HCT116 (cell line): Measurements from ENCODE around the gene UQCRHL. TPM values are rescaled to one million over a fixed set of nuclear protein-coding genes. Genes with fewer than 3 reads are reported as not detected.
A peak's percentile ranks its signal among the peaks of the same experiment; 100 is the strongest.

Experiments used
- ATAC-seq: fragments of 200-7000 bp; cut with Tn5 transposase; 2 replicates; pipeline ENCODE4 v1.9.1; 2020; ENCODE audit warnings: mild to moderate bottlenecking, moderate library complexity
- BruUV-seq: library from RNA; stranded (reverse); fragments of 400-500 nt; replicated peaks from 2 replicates; lab custom pipeline; 2021; lab: Mats Ljungman, UMichigan
- CTCF ChIA-PET: fragments of 300-600 bp; sonication (Branson Sonifier 250); formaldehyde crosslinking; loops from one replicate; lab custom pipeline; 2021; ENCODE audit warnings: antibody characterized with exemption; lab: Charles Lee
- POLR2A ChIA-PET: fragments of 300-600, 350-600 bp; sonication (Branson Sonifier 250); formaldehyde crosslinking; loops from one replicate; lab custom pipeline; 2021; ENCODE audit warnings: antibody characterized with exemption; lab: Charles Lee
- RAD21 ChIA-PET, 2 experiments: fragments of 300-600 bp; sonication (Branson Sonifier 250); formaldehyde crosslinking; loops; one replicate each; lab custom pipeline; 2023; ENCODE audit warnings: low total read pairs in 2 of 2; ENCODE audit not compliant: uncharacterized antibody in 2 of 2, unreplicated experiment in 2 of 2, low non-redundant PET in 1 of 2; lab: Charles Lee
- DNase-seq: peaks from one replicate; pipeline ENCODE4 v3.0.0-alpha.2; 2010; ENCODE audit warnings: low read depth, low spot score
- H2AFZ ChIP-seq: fragments of 200-600 bp; shearing (Covaris generic), sonication (generic); 2 replicates; pipeline ENCODE4 v1.6.1; 2017; ENCODE audit warnings: low read depth, mixed run types, mixed read lengths, antibody characterized with exemption, low read length; ENCODE audit not compliant: poor library complexity, severe bottlenecking
- H3K27ac ChIP-seq: 2 replicates; pipeline ENCODE4 v1.5.1; 2012; ENCODE audit warnings: low read depth, low read length
- H3K27me3 ChIP-seq: fragments of 200-600 bp; sonication (generic); 2 replicates; pipeline ENCODE4 v1.6.1; 2016; ENCODE audit warnings: mixed run types, low read length, mixed read lengths; ENCODE audit not compliant: insufficient read depth
- H3K36me3 ChIP-seq, 2 experiments: fragments of 200-500 bp in 1 of 2; fragments of 200-600 bp in 1 of 2; sonication (Bioruptor generic) in 1 of 2; sonication (generic) in 1 of 2; 2 replicates each; pipeline versions ENCODE4 v1.5.1 to v1.6.1; 2014 to 2016; ENCODE audit warnings: low read length in 2 of 2, inconsistent platforms in 1 of 2, mixed read lengths in 1 of 2, mixed run types in 1 of 2; ENCODE audit not compliant: insufficient read depth in 2 of 2, control insufficient read depth in 1 of 2
- H3K4me1 ChIP-seq, 2 experiments: fragments of 200-600 bp in 1 of 2; sonication (generic) in 1 of 2; 2 replicates each; pipeline versions ENCODE4 v1.5.1 to v1.6.1; 2012 to 2017; ENCODE audit warnings: low read length in 2 of 2, inconsistent platforms in 1 of 2, mild to moderate bottlenecking in 1 of 2, mixed read lengths in 1 of 2, mixed run types in 1 of 2, moderate library complexity in 1 of 2; ENCODE audit not compliant: insufficient read depth in 2 of 2, control insufficient read depth in 1 of 2
- H3K4me2 ChIP-seq: fragments of 200-600 bp; sonication (generic); 2 replicates; pipeline ENCODE4 v1.6.1; 2017; ENCODE audit warnings: mixed run types, low read length, mixed read lengths
- H3K4me3 ChIP-seq, 2 experiments: fragments of 200-600 bp in 1 of 2; sonication (generic) in 1 of 2; replicated peaks in 1 of 2; 2 replicates each; pipeline ENCODE4 v1.5.1; 2011 to 2016; ENCODE audit warnings: low read length in 2 of 2, control low read depth in 1 of 2, low read depth in 1 of 2, mild to moderate bottlenecking in 1 of 2, mixed read lengths in 1 of 2, mixed run types in 1 of 2
- H3K79me2 ChIP-seq: fragments of 200-600 bp; sonication (generic); 2 replicates; pipeline ENCODE4 v1.6.1; 2017; ENCODE audit warnings: mild to moderate bottlenecking, mixed run types, low read length, moderate library complexity, mixed read lengths; ENCODE audit not compliant: insufficient read depth
- H3K9ac ChIP-seq: fragments of 200-600 bp; sonication (generic); 2 replicates; pipeline ENCODE4 v1.6.1; 2016; ENCODE audit warnings: low read length, mixed read lengths
- H3K9me2 ChIP-seq: fragments of 200-600 bp; sonication (generic), shearing (Covaris generic); 2 replicates; pipeline ENCODE4 v1.6.1; 2017; ENCODE audit warnings: mixed run types, mild to moderate bottlenecking, moderate library complexity; ENCODE audit not compliant: insufficient read depth
- H3K9me3 ChIP-seq, 2 experiments: fragments of 200-500 bp in 1 of 2; fragments of 200-600 bp in 1 of 2; sonication (Bioruptor generic) in 1 of 2; sonication (generic) in 1 of 2; 2 replicates each; pipeline ENCODE4 v1.6.1; 2014 to 2017; ENCODE audit warnings: low read length in 2 of 2, mixed read lengths in 2 of 2, inconsistent platforms in 1 of 2, low read depth in 1 of 2, mild to moderate bottlenecking in 1 of 2, mixed run types in 1 of 2, moderate library complexity in 1 of 2; ENCODE audit not compliant: control insufficient read depth in 1 of 2, insufficient read depth in 1 of 2
- H4K20me1 ChIP-seq: fragments of 200-600 bp; sonication (generic), shearing (Covaris generic); 2 replicates; pipeline ENCODE4 v1.6.1; 2017; ENCODE audit warnings: mixed run types, mild to moderate bottlenecking, moderate library complexity; ENCODE audit not compliant: insufficient read depth
- EZH2 ChIP-seq: fragments of 200-600 bp; sonication (generic); IDR thresholded peaks from 2 replicates; pipeline ENCODE4 v1.6.1; 2017; ENCODE audit warnings: antibody characterized with exemption, mixed run types
- TCF7L2 ChIP-seq: IDR thresholded peaks from 2 replicates; pipeline ENCODE4 v1.7.0; 2011; ENCODE audit warnings: borderline replicate concordance, inconsistent platforms; ENCODE audit not compliant: insufficient read depth, insufficient read length; ENCODE audit errors: extremely low read depth
- intact Hi-C: fragments of 100-400 bp; cut with micrococcal nuclease; formaldehyde crosslinking; loops from 2 replicates; pipeline ENCODE4 v1.10.0; 2022
- total RNA-seq: library from RNA; stranded (reverse); gene quantifications from one replicate; pipeline ENCODE4 v1.2.1, GENCODE V29; 2021; ENCODE audit not compliant: unreplicated experiment
- TF ChIP-seq, protein P1 (sequence below): IDR thresholded peaks from 2 replicates; pipeline ENCODE4 v1.6.1; 2012

Gene UQCRHL
- total RNA-seq, 1 experiment from 2014 or later, result 2.5 TPM

DNA sequence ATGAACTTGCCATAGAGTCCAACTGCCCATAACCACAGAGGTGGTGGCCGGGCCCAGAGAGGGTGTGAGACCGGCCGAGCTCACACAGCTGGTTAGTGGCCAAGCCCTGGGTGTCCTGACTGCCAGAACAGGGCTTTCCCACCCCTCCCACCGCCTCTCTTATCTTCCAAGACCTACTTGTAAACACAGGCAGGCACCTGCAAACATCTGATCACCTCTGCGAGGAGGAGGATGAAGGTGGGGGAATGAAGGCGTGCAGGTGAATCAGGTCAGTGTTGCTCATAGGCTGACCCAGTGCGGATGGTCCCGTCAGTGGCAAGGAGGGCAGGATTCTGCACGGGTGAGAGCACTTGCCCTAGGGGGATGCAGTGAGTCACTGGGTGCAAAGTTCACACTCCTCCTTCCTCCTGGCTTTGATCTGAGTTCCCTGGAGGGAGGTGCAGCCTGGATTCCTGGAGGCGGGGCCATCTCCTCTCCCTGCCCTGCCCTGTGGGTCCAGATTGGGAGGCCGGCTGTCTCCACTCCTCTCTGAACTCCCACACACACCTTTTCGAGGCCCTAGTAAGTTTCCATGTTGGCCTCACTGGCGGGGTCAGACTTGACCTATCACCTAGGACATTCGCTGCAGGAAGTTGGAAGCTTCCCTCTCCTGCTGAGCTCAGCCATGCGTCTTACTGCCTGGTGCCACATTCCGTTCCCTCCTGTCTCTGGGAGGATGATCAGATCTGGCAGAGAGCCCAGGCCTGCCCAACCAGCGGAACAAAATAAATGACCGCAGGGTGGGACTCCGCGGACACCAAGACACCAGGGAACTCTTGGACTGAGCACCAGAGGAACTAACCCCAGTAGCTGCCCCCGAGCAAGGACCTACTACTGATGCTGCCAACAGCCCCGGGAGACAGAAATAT is 7.3 kb downstream of the UQCRHL start:
- no peaks in the 10 kb centered on the region for H4K20me1 ChIP-seq
- intact Hi-C loops, result loop anchor here (2.0 kb wide), 1 partner anchor 35 kb away; no protein-coding TSS in a partner anchor
- TF ChIP-seq EZH2 (no peak), TCF7L2 (peak; percentile 99)
- TF ChIP-seq, protein P1, sequence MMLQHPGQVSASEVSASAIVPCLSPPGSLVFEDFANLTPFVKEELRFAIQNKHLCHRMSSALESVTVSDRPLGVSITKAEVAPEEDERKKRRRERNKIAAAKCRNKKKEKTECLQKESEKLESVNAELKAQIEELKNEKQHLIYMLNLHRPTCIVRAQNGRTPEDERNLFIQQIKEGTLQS, result no peak
- TF ChIP-seq, all 23 proteins: peak for 1
- H3K4me2 ChIP-seq, result peak overlapping the region; percentile 78
- no peaks in the 10 kb centered on the region for H3K9me2 ChIP-seq
- CTCF ChIA-PET, result interaction anchor here (1.8 to 5.8 kb wide), 2 partner anchors 8 to 15 kb away, joined by 6 to 35 read pairs; no protein-coding TSS in a partner anchor
- H2AFZ ChIP-seq, result no peak overlapping the region
- peaks cover 63 to 84% of the 10 kb centered on the region in 2 experiments for H3K4me1 ChIP-seq
- RAD21 ChIA-PET, result interaction anchor here in 1 of 2 experiments (0.6 kb wide), 1 partner anchor 16 kb away, joined by 3 read pairs; no protein-coding TSS in a partner anchor
- no TSS peak for BruUV-seq
- peak overlapping the region; percentile 27 to 44 for H3K4me3 ChIP-seq
- no peaks in the 10 kb centered on the region for H3K9me3 ChIP-seq
- POLR2A ChIA-PET, result interaction anchor here (0.8 to 1.6 kb wide), 4 partner anchors 12 to 197 kb away, joined by 3 to 6 read pairs (median 4); no protein-coding TSS in a partner anchor
- no peaks in the 10 kb centered on the region for H3K36me3 ChIP-seq
- DNase-seq (peak; percentile 85), ATAC-seq (peak; percentile 69)
- peak overlapping the region; percentile 77 for H3K27ac ChIP-seq
- H3K79me2 ChIP-seq, result no peaks in the 10 kb centered on the region
- H3K27me3 ChIP-seq, result no peaks in the 10 kb centered on the region
- peak overlapping the region; percentile 68 for H3K9ac ChIP-seq
